Inferior parietal cortex (tissue), 1 donor: ENCODE results near the gene RAI14.
"Not testable (repeated sequence)": the region's sequence is repeated elsewhere in the genome, so short reads cannot be mapped to it uniquely, and the experiment has no call there.

Experiments used
- DNase-seq: peaks from one replicate; pipeline ENCODE4 v3.0.0-alpha.2; 2016; ENCODE audit errors: extremely low spot score

Gene RAI14

DNA sequence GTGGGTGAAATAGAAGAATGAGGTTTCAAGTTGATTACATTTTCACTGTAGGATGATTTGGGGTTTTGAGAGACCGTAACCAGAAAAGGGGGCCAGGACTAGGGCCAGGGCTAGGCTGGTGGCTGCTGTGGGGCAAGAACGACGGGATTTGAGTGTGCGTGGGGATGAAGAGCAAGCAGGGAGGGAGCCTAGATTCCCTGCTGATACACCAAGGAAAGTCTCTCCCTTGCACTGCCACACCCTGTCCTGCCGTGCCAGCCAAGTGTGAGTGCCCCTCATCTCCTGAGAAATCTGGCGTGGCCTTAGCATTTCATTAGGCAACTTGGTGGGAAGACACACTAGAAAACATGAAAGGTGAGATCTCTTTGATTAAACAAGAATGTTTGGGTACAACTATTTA is 42.6 kb downstream of the RAI14 start:
- no peak for DNase-seq

DNA sequence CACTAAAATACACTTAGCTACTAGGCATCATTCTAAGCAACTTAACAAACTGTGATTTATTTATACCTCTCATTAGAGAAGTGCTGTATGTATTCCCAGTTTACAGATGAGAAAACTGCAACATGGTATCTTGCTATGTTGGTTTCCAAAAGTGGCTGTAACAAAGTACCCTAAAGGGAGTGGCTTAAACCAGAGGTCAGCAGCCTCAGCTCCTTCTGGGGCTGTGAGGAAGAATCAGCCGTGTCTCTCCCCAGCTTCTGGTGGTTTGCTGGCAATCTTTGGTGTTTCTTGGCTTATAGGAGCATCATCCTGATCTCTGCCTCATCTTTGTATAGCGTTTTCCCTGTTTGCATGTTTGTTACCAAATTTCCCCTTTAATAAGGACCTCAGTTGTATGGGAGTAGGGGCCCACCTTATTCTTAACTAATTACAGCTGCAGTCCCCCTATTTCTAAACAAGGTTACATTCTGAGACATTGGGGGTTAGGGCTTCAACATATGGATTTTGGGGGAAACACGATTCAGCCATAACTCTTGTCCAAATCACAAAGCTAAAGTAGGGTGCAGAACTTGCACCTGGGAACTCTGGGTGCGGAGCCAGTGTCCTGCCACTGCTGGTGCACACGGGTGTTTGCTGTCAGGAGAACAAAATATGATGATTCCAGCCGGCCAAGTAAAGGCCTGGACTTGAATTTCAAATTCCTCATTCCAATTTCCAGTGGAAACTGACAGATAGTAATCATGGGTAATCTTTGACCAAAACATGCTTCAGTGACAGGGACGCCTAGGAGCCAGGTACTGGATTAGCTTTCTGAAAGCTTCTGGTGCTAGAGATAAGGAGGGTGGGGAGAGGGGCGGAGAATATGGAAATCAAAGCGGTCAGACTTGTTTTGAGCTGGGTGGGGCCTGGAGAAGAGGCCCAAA is 43.3 kb downstream of the RAI14 start:
- no peak for DNase-seq

DNA sequence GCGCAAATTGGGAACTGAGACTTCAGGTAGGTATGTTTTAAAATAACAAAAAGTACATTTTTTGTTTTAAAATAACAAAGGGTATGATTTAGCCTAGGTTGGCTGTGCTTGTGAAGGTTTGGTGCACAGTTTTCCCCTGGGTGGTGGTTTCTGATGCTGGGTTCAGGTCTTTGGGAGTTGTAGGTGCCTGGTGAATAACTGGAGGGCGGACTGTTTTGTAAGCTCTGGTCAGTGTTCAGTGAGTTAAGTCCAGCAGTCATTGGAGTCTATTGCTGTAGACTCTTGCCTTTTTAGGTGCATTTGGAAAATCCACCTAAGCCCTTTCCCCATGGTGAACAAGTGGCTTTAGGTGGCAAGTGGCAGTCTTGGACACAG is 43.9 kb downstream of the RAI14 start:
- DNase-seq: no peak

DNA sequence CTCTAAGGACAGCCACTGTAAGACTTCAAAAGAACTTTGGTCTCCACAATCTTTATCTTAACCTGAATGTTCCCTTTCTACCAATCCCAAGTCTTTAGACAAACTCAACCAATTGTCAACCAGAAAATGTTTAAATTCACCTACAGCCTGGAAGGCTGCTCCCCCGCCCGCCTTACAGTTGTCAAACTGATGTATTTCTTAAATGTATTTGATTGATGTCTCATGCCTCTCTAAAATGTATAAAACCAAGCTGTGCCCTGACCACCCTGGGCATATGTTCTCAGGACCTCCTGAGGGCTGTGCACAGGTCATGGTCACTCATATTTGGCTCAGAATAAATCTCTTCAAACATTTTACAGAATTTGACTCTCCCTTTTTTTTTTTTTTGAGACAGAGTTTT is 45.3 kb downstream of the RAI14 start:
- DNase-seq: not testable (repeated sequence)

DNA sequence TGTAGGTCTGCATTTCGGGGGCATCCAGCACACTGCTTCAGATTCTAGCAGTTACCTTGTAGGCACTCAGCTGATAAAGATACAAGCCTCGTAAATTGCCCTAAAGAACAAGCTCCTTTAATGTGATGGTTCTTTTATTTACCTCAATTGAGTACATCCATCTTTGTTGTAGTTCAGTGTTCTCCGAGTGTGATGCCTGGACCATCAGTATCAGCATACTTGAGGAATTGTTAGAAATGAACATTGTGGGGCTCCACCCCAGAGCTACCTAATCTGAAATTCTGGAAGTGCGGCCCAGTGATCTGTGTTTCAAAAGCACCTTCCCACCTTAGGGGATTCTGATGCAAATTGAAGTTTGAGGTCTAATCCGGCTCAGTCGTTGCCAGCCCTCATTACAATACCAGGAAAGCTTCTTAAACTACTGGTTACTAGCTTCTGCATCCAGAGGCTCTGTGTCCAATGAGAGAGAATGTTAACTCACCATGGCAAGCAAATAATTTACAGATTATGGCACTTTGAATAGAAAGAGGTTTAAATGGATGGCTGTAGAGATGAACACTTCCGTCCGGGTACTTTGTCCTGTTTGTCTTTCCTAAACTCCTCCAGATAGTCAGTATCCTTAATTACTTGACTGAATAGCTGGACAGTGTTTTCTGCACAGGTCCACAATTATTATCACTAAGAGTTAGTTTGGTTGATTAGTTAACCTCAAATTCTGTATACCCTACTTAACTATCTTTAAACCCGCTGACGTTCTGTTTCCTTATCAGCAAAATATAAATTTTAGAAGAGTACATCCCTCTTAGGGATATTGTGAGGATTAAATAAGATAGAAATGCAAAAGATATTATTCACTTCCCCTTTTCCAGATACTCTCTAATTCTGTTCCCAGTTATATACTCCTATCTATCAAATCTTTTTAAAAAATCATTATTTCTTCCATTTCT is 47.9 kb downstream of the RAI14 start:
- DNase-seq: no peak

- DNase-seq: no peak
These were observed 50.0 kb downstream of the RAI14 start for GRCh38 chr5:34706084-34706483.

DNA sequence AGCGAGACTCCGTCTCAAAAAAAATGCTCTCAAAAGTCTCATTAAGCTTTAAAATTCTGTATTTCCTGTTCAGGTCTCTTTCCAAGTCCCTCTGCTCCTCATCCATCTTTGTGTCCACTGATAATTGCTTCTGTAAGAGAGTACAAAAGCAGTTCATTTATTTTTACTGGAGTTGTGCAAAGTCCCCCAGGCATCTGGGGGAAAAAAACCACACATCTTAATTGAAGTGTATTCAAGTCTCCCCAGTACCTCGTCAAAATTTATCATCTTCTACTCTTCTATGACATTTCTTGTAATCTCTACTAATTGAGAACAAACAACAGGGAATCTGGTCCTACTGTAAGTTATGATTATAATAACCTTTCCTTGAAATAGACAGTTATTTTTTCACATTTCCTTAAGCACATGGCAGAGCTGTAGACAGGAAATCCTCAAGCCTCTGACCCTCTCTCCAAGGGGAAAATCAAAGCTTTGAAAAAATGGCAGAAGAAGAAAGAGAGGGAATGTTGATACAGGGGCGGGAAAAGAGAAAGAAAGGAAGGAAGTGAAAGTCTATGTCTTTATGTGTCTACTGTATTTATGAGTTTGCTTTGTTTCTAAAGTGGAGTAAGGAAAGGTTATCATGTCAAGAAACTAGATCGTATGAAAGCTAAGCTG is 51.5 kb downstream of the RAI14 start:
- DNase-seq: no peak

DNA sequence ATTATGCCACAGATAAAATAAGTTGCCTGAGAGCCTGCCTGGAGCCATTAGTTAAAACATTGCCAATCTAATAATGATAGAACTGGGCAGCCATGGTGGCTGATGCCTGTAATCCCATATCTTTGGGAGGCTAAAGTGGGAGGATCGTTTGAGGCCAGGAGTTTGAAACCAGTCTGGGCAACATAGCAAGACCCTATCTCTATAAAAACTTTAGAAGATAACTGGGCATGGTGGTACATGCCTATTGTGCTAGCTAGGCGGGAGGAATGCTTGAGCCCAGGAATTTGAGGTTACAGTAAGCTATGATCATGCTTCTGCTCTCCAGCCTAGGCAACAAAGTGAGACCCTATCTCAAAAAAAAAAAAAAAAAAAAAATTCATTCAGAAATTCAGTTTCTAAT is 52.6 kb downstream of the RAI14 start:
- DNase-seq: no peak

DNA sequence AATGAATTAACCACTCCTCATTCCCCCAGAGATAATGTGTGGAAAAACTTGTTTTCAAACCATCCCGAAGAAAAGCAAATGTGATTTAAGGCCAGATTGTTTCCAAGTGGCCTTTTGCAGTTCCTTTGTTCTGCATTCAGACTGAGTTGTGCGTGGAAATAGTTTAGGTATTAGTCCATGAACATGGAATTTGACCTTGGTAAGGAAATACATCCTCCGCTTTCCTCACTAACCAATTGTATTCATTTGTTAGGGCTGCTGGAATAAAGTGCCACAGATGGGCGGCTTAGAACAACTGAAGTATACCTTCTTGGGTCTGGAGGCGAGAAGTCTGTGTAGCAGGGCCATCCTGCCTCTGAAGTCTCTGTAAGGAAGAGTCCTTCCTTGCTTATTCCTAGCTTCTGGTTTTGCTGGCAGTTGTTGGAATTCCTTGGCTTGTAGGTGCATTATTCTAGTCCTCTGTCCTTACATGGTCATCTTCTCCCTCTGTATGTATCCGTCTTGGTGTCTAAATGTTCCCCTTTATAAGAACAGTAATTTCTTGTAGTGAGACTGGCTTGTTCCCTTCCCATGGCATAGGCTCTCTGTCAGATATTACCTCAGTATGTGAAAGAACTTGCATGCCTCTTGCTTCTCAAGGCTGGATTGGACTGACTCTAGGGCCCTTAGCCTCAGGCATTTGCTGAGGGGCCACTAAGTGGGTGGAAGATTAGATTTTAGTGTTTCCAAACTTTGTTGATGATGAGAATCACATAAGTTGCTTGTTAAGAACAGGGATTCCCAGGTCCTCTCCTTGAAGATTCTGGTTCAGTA is 53.9 kb downstream of the RAI14 start:
- no peak for DNase-seq

DNA sequence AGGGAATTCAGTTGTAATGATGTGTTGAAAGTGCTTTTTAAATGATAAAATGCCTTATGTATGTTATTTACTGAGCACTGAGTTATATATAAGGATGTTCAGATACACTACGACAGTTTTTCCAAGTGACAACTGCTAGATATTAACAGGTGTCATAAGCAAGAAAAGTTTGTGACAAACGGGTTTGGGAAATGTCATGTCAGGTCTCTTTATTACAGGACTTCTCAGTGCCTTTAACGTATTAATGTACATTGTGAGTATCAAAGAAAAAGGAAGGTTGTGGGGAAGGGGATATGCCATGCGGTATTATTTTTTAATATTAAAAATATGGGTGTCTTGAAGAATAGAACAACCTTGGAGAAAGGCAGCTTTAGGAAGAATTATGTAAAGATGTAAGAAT is 56.4 kb downstream of the RAI14 start:
- no peak for DNase-seq

GRCh38 chr5:34715711-34716110 is 59.6 kb downstream of the RAI14 start:
- DNase-seq: no peak

GRCh38 chr5:34716986-34717385 is 60.9 kb downstream of the RAI14 start:
- no peak for DNase-seq

- DNase-seq: no peak
These were observed 61.5 kb downstream of the RAI14 start for GRCh38 chr5:34717426-34718327.

- DNase-seq: no peak
These were observed 62.4 kb downstream of the RAI14 start for GRCh38 chr5:34718516-34718915.

DNA sequence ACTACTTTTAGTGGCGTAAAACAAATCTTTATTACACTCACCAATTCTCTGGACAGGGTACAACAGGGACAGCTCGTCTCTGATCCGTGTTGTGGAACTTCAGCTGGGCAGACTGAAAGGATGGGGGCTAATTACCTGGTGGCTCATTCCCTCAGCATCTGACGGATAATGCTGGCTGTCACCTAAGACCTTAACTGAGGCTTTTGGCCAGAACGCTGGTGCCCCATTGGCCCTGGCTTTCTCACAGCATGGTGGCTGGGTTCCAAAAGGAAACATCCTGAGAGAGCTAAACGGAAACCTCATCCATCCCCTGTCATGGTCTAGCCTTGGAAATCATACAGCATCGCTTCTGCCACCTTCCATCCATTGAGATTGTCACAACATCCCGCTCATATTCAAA is 62.9 kb downstream of the RAI14 start:
- no peak for DNase-seq

- no peak for DNase-seq
These were observed 65.2 kb downstream of the RAI14 start for GRCh38 chr5:34721327-34721726.

- DNase-seq: no peak
These were observed 66.1 kb downstream of the RAI14 start for GRCh38 chr5:34722183-34722582.

DNA sequence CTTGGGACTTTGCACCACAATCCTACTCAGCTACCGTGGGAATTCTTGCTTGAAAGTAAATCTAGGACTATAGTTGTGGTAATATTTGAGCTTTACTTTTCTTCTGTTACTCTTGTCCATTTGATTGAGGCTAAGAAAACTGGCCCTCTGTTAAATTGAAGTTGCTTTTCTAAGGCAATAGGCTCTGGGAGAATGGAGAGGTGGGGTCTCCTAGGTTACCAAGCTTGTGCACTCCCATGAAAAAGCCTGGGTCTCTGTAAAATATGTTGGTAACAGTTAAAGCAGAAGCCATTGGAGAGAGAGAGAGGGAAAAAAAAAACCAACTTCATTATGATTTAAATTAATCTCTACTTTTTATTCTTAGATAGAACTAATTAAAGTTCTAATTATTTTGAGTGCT is 68.6 kb downstream of the RAI14 start:
- DNase-seq: no peak

- DNase-seq: not testable (repeated sequence)
These were observed 71.1 kb downstream of the RAI14 start for GRCh38 chr5:34727166-34727749.

GRCh38 chr5:34728236-34728635 is 72.1 kb downstream of the RAI14 start:
- DNase-seq: no peak
